ENCODE results near the gene GIGYF2.

Gene GIGYF2

DNA sequence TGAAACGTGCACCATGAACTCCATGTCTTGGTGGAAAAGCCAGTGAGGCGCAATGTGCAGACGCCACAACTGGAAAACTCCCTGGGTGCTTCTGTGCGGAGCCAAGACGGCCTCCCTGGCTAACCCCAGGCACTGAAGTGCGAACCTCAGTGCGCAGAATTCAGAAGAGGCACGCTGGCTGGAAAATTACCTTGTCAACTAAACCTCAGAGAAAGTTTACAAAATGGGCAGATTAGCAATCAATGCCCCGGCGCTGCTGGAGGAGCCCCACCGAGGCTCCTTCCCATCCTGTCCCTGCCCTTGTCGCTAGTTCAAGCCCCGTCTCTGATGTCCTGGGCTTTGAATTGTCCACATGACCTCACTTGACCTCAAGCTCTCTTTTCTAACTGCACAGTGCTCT, 195.1 kb downstream of the GIGYF2 start:
- DNase-seq: no peak
- no peak overlapping the region for H2BK120ac ChIP-seq (ENCODE audit: low read depth, low read length)

GRCh38 chr2:232892843-232893242, 195.7 kb downstream of the GIGYF2 start:
- no peak overlapping the region for H3K56ac ChIP-seq (ENCODE audit: low read length)
- no peaks in the 10 kb centered on the region for H3K27me3 ChIP-seq (ENCODE audit: insufficient read depth, low read length, poor library complexity)
- no peak overlapping the region for H2AK5ac ChIP-seq (ENCODE audit: low read length)
- H3K79me2 ChIP-seq (ENCODE audit: control insufficient read depth, insufficient read depth, low read length): no peaks in the 10 kb centered on the region
- H2BK5ac ChIP-seq (ENCODE audit: low read length): no peak overlapping the region
- no peak overlapping the region for H3K23ac ChIP-seq (ENCODE audit: low read length)
- no peak overlapping the region for H3K9ac ChIP-seq (ENCODE audit: low read length)
- H4K8ac ChIP-seq (ENCODE audit: low read depth, low read length): no peak overlapping the region
- H3K4me1 ChIP-seq (ENCODE audit: control insufficient read depth, low read depth, low read length): no peaks in the 10 kb centered on the region
- no peak overlapping the region for H3K27ac ChIP-seq (ENCODE audit: low read depth, low read length)
- no peaks in the 10 kb centered on the region for H3K79me1 ChIP-seq (ENCODE audit: low read length)
- no peak overlapping the region for H3K4ac ChIP-seq (ENCODE audit: low read depth, low read length)
- no peak overlapping the region for H2BK120ac ChIP-seq (ENCODE audit: low read depth, low read length)
- no CpG with 5 or more reads among the region's 20 CpGs for WGBS (ENCODE audit: extremely low coverage, insufficient coverage, low lambda C conversion rate)
- no peak overlapping the region for H3K4me2 ChIP-seq (ENCODE audit: low read length)
- H3K4me3 ChIP-seq (ENCODE audit: low read length): no peak overlapping the region
- no peaks in the 10 kb centered on the region for H3K36me3 ChIP-seq (ENCODE audit: control insufficient read depth, insufficient read depth, low read length)
- H2BK15ac ChIP-seq (replicated peaks; ENCODE audit: low read depth): no peak overlapping the region
- no peak overlapping the region for H4K5ac ChIP-seq (ENCODE audit: low read length)
- no peak for DNase-seq
- H3K18ac ChIP-seq (ENCODE audit: low read length): no peak overlapping the region

More for the DNA sequence above, 195.1 kb downstream of the GIGYF2 start:
- Histone ChIP-seq H2AK5ac (ENCODE audit: low read length) (no peak overlapping the region), H3K79me1 (ENCODE audit: low read length) (no peaks in the 10 kb centered on the region), H4K8ac (ENCODE audit: low read depth, low read length) (no peak overlapping the region), H3K23ac (ENCODE audit: low read length) (no peak overlapping the region), H3K4me2 (ENCODE audit: low read length) (no peak overlapping the region), H3K4me3 (ENCODE audit: low read length) (no peak overlapping the region), H3K9ac (ENCODE audit: low read length) (no peak overlapping the region), H2BK5ac (ENCODE audit: low read length) (no peak overlapping the region), H3K36me3 (ENCODE audit: control insufficient read depth, insufficient read depth, low read length) (no peaks in the 10 kb centered on the region), H3K18ac (ENCODE audit: low read length) (no peak overlapping the region), H3K4ac (ENCODE audit: low read depth, low read length) (no peak overlapping the region), H3K79me2 (ENCODE audit: control insufficient read depth, insufficient read depth, low read length) (no peaks in the 10 kb centered on the region), H3K4me1 (ENCODE audit: control insufficient read depth, low read depth, low read length) (no peaks in the 10 kb centered on the region), H3K27ac (ENCODE audit: low read depth, low read length) (no peak overlapping the region), H2BK15ac (replicated peaks; ENCODE audit: low read depth) (no peak overlapping the region), H3K56ac (ENCODE audit: low read length) (no peak overlapping the region), H4K5ac (ENCODE audit: low read length) (no peak overlapping the region), H3K27me3 (ENCODE audit: insufficient read depth, low read length, poor library complexity) (no peaks in the 10 kb centered on the region)
- no CpG with 5 or more reads among the region's 13 CpGs for WGBS (ENCODE audit: extremely low coverage, insufficient coverage, low lambda C conversion rate)

DNA sequence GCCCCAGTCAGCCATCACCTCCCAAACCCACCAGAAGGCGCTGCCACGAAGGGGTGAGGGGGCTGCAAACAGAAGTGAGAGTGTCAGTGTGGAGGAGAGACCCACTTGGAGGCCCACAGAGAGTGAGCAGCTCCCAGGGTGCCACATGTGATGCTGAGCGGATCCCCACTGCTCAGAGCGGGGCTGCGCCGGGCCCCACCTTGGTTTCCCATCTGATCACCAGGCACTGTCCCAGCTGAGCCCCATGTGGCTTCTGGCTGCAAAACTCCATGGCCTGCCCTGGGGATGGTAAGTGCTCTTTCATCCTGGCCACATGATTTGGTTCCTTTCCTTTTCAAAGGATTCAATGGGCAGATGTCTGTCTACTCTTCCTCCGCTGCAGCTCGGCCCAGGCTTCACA, 196.7 kb downstream of the GIGYF2 start:
- H4K8ac ChIP-seq (ENCODE audit: low read depth, low read length): no peak overlapping the region
- H3K4me1 ChIP-seq (ENCODE audit: control insufficient read depth, low read depth, low read length): no peaks in the 10 kb centered on the region
- DNase-seq: no peak
- no peak overlapping the region for H3K18ac ChIP-seq (ENCODE audit: low read length)
- H2BK5ac ChIP-seq (ENCODE audit: low read length): no peak overlapping the region
- H3K79me2 ChIP-seq (ENCODE audit: control insufficient read depth, insufficient read depth, low read length): no peaks in the 10 kb centered on the region
- H2BK15ac ChIP-seq (replicated peaks; ENCODE audit: low read depth): no peak overlapping the region
- H2BK120ac ChIP-seq (ENCODE audit: low read depth, low read length): no peak overlapping the region
- H2AK5ac ChIP-seq (ENCODE audit: low read length): no peak overlapping the region
- no peak overlapping the region for H3K56ac ChIP-seq (ENCODE audit: low read length)
- WGBS (ENCODE audit: extremely low coverage, insufficient coverage, low lambda C conversion rate): no CpG with 5 or more reads among the region's 8 CpGs
- no peak overlapping the region for H3K27ac ChIP-seq (ENCODE audit: low read depth, low read length)
- no peak overlapping the region for H3K23ac ChIP-seq (ENCODE audit: low read length)
- no peaks in the 10 kb centered on the region for H3K36me3 ChIP-seq (ENCODE audit: control insufficient read depth, insufficient read depth, low read length)
- H4K5ac ChIP-seq (ENCODE audit: low read length): no peak overlapping the region
- H3K4ac ChIP-seq (ENCODE audit: low read depth, low read length): no peak overlapping the region
- no peak overlapping the region for H3K9ac ChIP-seq (ENCODE audit: low read length)
- no peak overlapping the region for H3K4me3 ChIP-seq (ENCODE audit: low read length)
- H3K4me2 ChIP-seq (ENCODE audit: low read length): no peak overlapping the region
- H3K27me3 ChIP-seq (ENCODE audit: insufficient read depth, low read length, poor library complexity): no peaks in the 10 kb centered on the region
- no peaks in the 10 kb centered on the region for H3K79me1 ChIP-seq (ENCODE audit: low read length)

- Histone ChIP-seq H3K23ac (ENCODE audit: low read length) (no peak overlapping the region), H3K27me3 (ENCODE audit: insufficient read depth, low read length, poor library complexity) (no peaks in the 10 kb centered on the region), H3K9ac (ENCODE audit: low read length) (no peak overlapping the region), H3K27ac (ENCODE audit: low read depth, low read length) (no peak overlapping the region), H3K4me2 (ENCODE audit: low read length) (no peak overlapping the region), H2BK120ac (ENCODE audit: low read depth, low read length) (no peak overlapping the region), H3K56ac (ENCODE audit: low read length) (no peak overlapping the region), H3K4me3 (ENCODE audit: low read length) (no peak overlapping the region), H2BK5ac (ENCODE audit: low read length) (no peak overlapping the region), H3K4ac (ENCODE audit: low read depth, low read length) (no peak overlapping the region), H2BK15ac (replicated peaks; ENCODE audit: low read depth) (no peak overlapping the region), H3K4me1 (ENCODE audit: control insufficient read depth, low read depth, low read length) (no peaks in the 10 kb centered on the region), H3K36me3 (ENCODE audit: control insufficient read depth, insufficient read depth, low read length) (no peaks in the 10 kb centered on the region), H3K79me1 (ENCODE audit: low read length) (no peaks in the 10 kb centered on the region), H4K8ac (ENCODE audit: low read depth, low read length) (no peak overlapping the region), H3K18ac (ENCODE audit: low read length) (no peak overlapping the region), H4K5ac (ENCODE audit: low read length) (no peak overlapping the region), H3K79me2 (ENCODE audit: control insufficient read depth, insufficient read depth, low read length) (no peaks in the 10 kb centered on the region), H2AK5ac (ENCODE audit: low read length) (no peak overlapping the region)
- no CpG with 5 or more reads among the region's 9 CpGs for WGBS (ENCODE audit: extremely low coverage, insufficient coverage, low lambda C conversion rate)
- no peak for DNase-seq
These were observed 197.1 kb downstream of the GIGYF2 start for GRCh38 chr2:232894251-232894650.

GRCh38 chr2:232894746-232895145, 197.6 kb downstream of the GIGYF2 start:
- no peak overlapping the region for H3K9ac ChIP-seq (ENCODE audit: low read length)

GRCh38 chr2:232896111-232896510, 199.0 kb downstream of the GIGYF2 start:
- no peaks in the 10 kb centered on the region for H3K79me1 ChIP-seq (ENCODE audit: low read length)
- no peak overlapping the region for H3K4ac ChIP-seq (ENCODE audit: low read depth, low read length)
- no peak overlapping the region for H3K4me2 ChIP-seq (ENCODE audit: low read length)
- no peak overlapping the region for H3K23ac ChIP-seq (ENCODE audit: low read length)
- H3K4me1 ChIP-seq (ENCODE audit: control insufficient read depth, low read depth, low read length): no peaks in the 10 kb centered on the region
- H3K27ac ChIP-seq (ENCODE audit: low read depth, low read length): no peak overlapping the region
- no peak overlapping the region for H2BK120ac ChIP-seq (ENCODE audit: low read depth, low read length)
- H2BK15ac ChIP-seq (replicated peaks; ENCODE audit: low read depth): no peak overlapping the region
- H2AK5ac ChIP-seq (ENCODE audit: low read length): no peak overlapping the region
- no peak overlapping the region for H3K4me3 ChIP-seq (ENCODE audit: low read length)
- no peak overlapping the region for H3K56ac ChIP-seq (ENCODE audit: low read length)
- H3K27me3 ChIP-seq (ENCODE audit: insufficient read depth, low read length, poor library complexity): no peaks in the 10 kb centered on the region
- H3K36me3 ChIP-seq (ENCODE audit: control insufficient read depth, insufficient read depth, low read length): no peaks in the 10 kb centered on the region
- no peak overlapping the region for H2BK5ac ChIP-seq (ENCODE audit: low read length)
- no peak overlapping the region for H4K5ac ChIP-seq (ENCODE audit: low read length)
- H4K8ac ChIP-seq (ENCODE audit: low read depth, low read length): no peak overlapping the region
- no peak overlapping the region for H3K9ac ChIP-seq (ENCODE audit: low read length)
- H3K18ac ChIP-seq (ENCODE audit: low read length): no peak overlapping the region
- no peak for DNase-seq
- no peaks in the 10 kb centered on the region for H3K79me2 ChIP-seq (ENCODE audit: control insufficient read depth, insufficient read depth, low read length)

More at GRCh38 chr2:232894746-232895145, 197.6 kb downstream of the GIGYF2 start:
- Histone ChIP-seq H3K79me1 (ENCODE audit: low read length) (no peaks in the 10 kb centered on the region), H3K4me3 (ENCODE audit: low read length) (no peak overlapping the region), H3K4me1 (ENCODE audit: control insufficient read depth, low read depth, low read length) (no peaks in the 10 kb centered on the region), H3K4ac (ENCODE audit: low read depth, low read length) (no peak overlapping the region), H2AK5ac (ENCODE audit: low read length) (no peak overlapping the region), H2BK5ac (ENCODE audit: low read length) (no peak overlapping the region), H3K79me2 (ENCODE audit: control insufficient read depth, insufficient read depth, low read length) (no peaks in the 10 kb centered on the region), H3K56ac (ENCODE audit: low read length) (no peak overlapping the region), H4K5ac (ENCODE audit: low read length) (no peak overlapping the region), H3K27ac (ENCODE audit: low read depth, low read length) (no peak overlapping the region), H2BK120ac (ENCODE audit: low read depth, low read length) (no peak overlapping the region), H3K36me3 (ENCODE audit: control insufficient read depth, insufficient read depth, low read length) (no peaks in the 10 kb centered on the region), H3K18ac (ENCODE audit: low read length) (no peak overlapping the region), H3K27me3 (ENCODE audit: insufficient read depth, low read length, poor library complexity) (no peaks in the 10 kb centered on the region), H4K8ac (ENCODE audit: low read depth, low read length) (no peak overlapping the region), H2BK15ac (replicated peaks; ENCODE audit: low read depth) (no peak overlapping the region), H3K23ac (ENCODE audit: low read length) (no peak overlapping the region), H3K4me2 (ENCODE audit: low read length) (no peak overlapping the region)
- no CpG with 5 or more reads among the region's 19 CpGs for WGBS (ENCODE audit: extremely low coverage, insufficient coverage, low lambda C conversion rate)
- DNase-seq: no peak
